Raji (cell line): ENCODE results near the gene ASPSCR1.
A peak's percentile ranks its signal among the peaks of the same experiment; 100 is the strongest.

ENCODE experiments used
- POLR2A ChIP-seq: IDR thresholded peaks from 2 replicates; pipeline ENCODE4 v1.6.1; 2011; ENCODE audit warnings: low read depth, low read length, control low read depth; ENCODE audit not compliant: insufficient read depth

The ASPSCR1 gene

DNA sequence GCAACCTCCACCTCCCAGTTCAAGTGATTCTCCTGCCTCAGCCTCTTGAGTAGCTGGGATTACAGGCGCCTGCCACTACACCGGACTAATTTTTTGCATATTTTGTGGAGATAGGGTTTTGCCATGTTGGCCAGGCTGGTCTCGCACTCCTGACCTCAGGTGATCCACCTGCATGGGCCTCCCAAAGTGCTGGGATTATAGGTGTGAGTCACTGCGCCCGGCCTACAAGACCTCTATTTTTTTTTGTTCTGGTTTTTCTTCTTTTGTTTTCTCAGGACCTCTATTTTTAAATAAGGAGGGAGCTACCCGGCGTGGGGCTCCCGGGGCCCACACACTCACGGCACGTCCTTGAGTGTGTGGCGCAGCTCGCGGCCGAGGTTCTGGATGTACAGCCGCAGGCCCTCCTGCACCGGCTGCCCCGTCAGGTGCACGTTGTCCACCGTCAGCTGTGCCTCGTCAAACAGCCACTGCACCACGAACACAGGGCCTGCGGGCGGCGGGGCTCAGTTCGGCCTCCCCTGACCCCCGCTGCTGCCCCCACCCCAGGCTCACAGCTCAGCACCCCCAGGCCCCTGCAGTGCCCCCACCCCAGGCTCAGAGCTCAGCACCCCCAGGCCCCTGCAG lies 22.3 kb upstream of the ASPSCR1 start:
- TF ChIP-seq POLR2A = no peak

- no peak for TF ChIP-seq POLR2A
Observed at GRCh38 chr17:81955756-81956544, 21.5 kb upstream of the ASPSCR1 start.

- TF ChIP-seq POLR2A = no peak
Observed at GRCh38 chr17:81956607-81957589, 20.5 kb upstream of the ASPSCR1 start.

GRCh38 chr17:81957691-81958432 lies 19.6 kb upstream of the ASPSCR1 start:
- TF ChIP-seq POLR2A = no peak

DNA sequence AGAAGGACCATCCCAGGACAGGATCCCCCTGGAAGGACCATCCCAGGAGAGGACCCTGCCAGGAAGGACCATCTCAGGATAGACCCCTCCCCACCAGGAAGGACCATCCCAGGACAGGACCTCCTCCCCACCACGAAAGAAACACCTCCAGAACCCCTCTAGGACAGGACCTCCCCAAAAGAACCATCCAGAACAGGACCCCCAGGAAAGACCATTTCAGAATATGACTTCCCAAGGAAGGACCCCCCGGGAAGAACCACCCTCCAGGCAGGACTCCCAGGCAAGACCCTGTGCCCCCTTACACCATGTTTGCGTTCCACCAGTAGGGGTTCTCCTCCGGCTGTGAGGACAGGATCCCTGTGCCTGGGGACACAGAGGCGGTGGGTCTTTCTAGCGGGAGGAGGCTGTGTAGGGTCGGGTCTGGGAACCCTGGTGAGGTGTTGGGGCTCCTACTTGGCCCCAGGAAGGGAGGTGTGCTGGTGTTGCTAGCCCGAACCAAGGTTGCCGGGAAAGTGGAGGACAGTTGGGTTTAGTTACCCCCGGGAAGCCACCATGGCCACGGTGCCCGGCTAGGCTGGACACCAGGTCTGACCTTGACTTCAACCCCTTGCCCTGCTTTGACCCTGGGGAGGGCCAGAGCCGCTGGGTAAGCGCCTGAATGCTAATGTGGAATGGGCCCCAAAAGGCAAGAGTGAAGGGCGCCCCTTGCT lies 18.6 kb upstream of the ASPSCR1 start:
- TF ChIP-seq POLR2A = no peak

- TF ChIP-seq POLR2A = peak; percentile 21; the same call in 1 of the 2 replicates
Observed at GRCh38 chr17:81959362-81960129, 17.9 kb upstream of the ASPSCR1 start.

DNA sequence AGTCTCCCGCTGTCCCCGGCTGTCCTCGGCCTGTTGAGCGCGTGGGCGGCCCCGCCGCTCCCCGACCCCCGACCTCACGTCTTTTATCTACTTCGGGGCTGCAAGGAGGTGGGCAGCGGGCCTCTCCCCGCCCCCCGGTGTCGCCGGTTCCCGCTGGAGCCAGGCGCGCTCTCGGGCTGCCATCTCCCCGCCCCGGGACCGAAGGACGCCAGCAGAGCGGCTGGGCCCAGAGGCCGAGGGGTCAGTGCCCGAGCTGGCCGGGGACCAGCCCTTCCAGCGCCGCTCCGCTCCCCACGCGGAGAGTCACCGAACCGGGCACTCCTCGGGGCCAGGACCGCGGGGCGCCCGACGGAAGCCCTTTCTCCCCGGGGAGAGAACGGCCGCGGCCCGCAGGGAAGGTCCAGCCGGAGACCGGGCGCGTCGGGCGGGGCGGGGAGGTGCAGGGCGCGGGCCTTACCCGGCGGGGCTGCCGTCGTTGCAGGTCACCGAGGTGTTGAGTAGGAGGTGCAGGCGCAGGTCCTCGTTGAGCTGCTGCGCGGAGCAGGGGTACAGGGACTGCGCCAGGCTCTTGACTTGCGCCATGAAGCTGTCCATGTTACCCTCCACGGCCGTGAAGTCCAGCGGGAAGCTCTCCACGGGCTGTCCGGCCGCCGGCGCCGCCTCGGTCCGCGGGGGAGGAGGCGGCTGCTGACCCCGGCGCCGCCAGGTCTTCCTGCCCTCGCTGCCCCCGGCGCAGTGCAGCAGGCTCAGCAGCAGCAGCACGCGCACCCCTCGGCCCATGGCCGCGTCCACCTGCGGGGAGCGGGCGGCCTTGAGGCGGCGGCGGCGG lies 17.1 kb upstream of the ASPSCR1 start:
- TF ChIP-seq POLR2A = no peak

DNA sequence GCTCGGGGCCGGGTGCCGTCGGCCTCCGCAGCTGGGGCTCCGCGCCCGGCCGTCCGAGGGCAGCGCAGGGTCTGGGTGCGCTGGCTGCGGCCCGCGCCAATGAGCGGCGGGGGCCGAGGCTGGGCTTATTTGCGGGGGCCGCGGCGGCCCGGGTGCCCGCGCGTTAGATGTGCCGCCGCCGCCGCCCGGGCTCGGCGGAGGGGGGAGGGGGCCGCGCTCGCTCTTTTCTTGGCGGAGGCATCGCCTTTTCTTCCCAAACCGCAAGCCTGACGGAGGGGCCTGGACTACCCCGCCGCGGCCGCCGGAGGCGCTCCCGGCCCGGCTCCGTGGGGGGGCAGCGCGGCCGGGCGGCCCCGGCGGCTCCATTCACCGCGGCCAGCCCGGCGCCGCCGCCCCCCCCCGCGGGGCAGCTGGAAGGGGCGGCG lies 16.3 kb upstream of the ASPSCR1 start, which contains the start of gene NOTUM:
TSS of gene NOTUM (minus strand) at position 101 of the 425 bp plus-strand sequence. CDS start 278 bp downstream, outside the sequence.
- TF ChIP-seq POLR2A = no peak

GRCh38 chr17:81961521-81962498 lies 15.6 kb upstream of the ASPSCR1 start:
- TF ChIP-seq POLR2A = no peak

GRCh38 chr17:81962499-81963441 lies 14.7 kb upstream of the ASPSCR1 start:
- no peak for TF ChIP-seq POLR2A
